Measurements from ENCODE around the gene GNA15.
"Not testable (repeated sequence)": the region's sequence is repeated elsewhere in the genome, so short reads cannot be mapped to it uniquely, and the experiment has no call there.

GNA15 gene

GRCh38 chr19:3149526-3150505, 14.0 kb downstream of the GNA15 start:
- no peak for DNase-seq (ENCODE audit: low read depth)

GRCh38 chr19:3150739-3151329, 15.0 kb downstream of the GNA15 start:
- DNase-seq (ENCODE audit: low read depth): no peak

- DNase-seq (ENCODE audit: low read depth): no peak
Measured at GRCh38 chr19:3151563-3152418, 16.0 kb downstream of the GNA15 start.

- DNase-seq (ENCODE audit: low read depth): no peak
Measured at GRCh38 chr19:3152419-3152780, 16.6 kb downstream of the GNA15 start.

- no peak for DNase-seq (ENCODE audit: low read depth)
Measured at GRCh38 chr19:3153286-3154230, 17.7 kb downstream of the GNA15 start.

- DNase-seq (ENCODE audit: low read depth): not testable (repeated sequence)
Measured at GRCh38 chr19:3154447-3154846, 18.6 kb downstream of the GNA15 start.

- peak; percentile 53 for DNase-seq (ENCODE audit: low read depth)
Measured at GRCh38 chr19:3154957-3155736, 19.3 kb downstream of the GNA15 start.

DNA sequence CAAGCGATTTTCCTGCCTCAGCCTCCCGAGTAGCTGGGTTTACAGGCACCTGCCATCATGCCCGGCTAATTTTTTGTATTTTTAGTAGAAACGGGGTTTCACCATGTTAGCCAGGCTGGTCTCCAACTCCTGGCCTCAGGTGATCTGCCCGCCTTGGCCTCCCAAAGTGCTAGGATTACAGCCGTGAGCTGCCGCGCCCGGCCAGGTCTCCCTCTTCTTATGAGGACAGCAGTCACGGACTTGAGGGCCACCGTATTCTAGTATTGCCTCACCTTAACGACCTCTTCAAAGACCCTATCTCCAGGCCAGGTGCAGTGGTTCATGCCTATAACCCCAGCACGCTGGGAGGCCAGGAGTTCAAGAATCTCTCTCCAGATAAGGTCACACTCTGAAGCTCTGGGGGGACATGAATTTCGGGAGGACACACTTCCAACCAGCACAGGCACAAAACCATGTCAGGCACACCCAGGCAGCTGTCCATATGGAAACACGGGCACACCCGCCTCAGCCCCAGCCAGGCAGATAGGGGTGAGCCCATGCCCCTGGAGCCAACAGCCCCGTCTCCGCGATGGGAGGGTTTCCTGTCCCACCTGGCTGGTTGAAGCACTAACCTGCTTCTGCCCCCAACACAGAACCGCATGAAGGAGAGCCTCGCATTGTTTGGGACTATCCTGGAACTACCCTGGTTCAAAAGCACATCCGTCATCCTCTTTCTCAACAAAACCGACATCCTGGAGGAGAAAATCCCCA, 21.4 kb downstream of the GNA15 start:
- no peak for DNase-seq (ENCODE audit: low read depth)

GRCh38 chr19:3159565-3159964, 23.7 kb downstream of the GNA15 start:
- DNase-seq (ENCODE audit: low read depth): no peak

DNA sequence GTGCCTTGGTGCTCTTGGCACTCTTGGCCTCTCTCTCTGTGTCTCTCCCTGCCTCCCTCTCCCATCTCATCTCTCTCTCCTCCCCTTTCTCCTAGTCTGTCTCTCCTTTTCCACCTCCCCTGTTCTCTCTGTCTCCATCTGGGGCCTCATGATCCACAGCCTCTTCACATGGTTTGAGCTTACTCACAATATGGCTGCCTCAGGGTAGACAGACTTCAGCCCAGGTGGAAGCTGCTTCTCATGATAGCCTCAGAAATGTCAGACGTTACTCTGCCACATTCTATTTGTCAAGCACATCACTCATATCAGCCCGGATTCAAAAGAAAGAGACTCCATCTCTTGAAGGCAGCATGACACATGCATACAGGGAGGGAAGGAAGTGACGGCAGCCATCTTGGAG, 24.4 kb downstream of the GNA15 start:
- no peak for DNase-seq (ENCODE audit: low read depth)

- no peak for DNase-seq (ENCODE audit: low read depth)
Measured at GRCh38 chr19:3161453-3161852, 25.6 kb downstream of the GNA15 start.

GRCh38 chr19:3162418-3163229, 26.8 kb downstream of the GNA15 start:
- DNase-seq (ENCODE audit: low read depth): no peak

- peak; percentile 64 for DNase-seq (ENCODE audit: low read depth)
Measured at GRCh38 chr19:3163230-3163886, 27.5 kb downstream of the GNA15 start.

- DNase-seq (ENCODE audit: low read depth): no peak
Measured at GRCh38 chr19:3163943-3164342, 28.1 kb downstream of the GNA15 start.

DNA sequence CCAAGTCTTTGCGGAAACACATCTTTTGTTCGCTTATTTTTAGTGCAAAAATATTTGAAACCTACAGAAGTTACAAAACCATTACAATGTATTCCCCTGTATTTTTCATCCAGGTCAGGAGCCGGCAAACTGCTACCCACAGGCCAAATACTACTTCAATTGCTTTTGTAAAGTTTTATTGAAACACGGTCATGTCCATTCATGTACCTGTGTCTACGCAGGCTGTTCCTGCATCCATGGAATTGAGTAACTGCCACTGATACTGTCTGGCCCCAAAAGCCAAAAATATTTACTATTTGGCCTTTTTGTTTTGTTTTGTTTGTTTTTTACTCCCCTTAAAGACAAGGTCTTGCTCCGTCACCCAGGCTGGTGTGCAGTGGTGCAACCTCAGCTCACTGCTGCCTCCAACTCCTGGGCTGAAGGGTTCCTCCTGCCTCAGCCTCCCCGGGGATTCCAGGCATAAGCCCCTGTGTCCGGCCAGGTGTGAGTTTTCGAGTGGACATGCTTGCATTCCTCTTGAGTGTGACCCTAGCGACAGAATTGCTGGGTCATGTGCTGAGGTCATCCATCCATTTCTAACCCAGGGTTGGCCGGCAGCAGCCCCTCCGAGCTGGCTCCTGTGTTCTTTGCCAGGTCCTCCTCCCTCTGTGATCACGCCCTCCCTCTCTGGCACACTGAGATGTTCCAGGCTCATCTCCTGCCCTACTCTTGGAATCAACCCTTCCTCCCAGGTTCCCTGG, 31.9 kb downstream of the GNA15 start:
- DNase-seq (ENCODE audit: low read depth): no peak

- DNase-seq (ENCODE audit: low read depth): no peak
Measured at GRCh38 chr19:3171894-3172672, 36.2 kb downstream of the GNA15 start.

DNA sequence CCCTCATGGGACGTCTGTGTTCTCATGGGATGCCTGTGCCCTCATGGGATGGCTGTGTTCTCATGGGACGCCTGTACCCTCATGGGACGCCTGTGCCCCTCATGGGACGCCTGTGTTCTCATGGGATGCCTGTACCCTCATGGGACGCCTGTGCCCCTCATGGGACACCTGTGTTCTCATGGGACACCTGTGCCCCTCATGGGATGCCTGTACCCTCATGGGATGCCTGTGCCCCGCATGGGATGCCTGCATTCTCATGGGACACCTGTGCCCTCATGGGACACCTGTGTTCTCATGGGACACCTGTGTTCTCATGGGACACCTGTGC, 36.8 kb downstream of the GNA15 start:
- not testable (repeated sequence) for DNase-seq (ENCODE audit: low read depth)

Data from stimulated activated CD8-positive, alpha-beta memory T cell treated with anti-CD3 and anti-CD28 coated beads, Interleukin-15, amount 100 ng/mL, for 1 hour (primary cell).